Mononuclear cell (primary cell): ENCODE results near the gene CX3CL1. TPM values are rescaled to one million over a fixed set of nuclear protein-coding genes. Genes with fewer than 3 reads are reported as not detected.
"Not testable (repeated sequence)": the region's sequence is repeated elsewhere in the genome, so short reads cannot be mapped to it uniquely, and the experiment has no call there.

ENCODE experiments used
- H3K27me3 ChIP-seq: 2 replicates; pipeline ENCODE4 v1.6.0; 2011; ENCODE audit warnings: low read length, control low read depth; ENCODE audit not compliant: insufficient read depth
- H3K4me1 ChIP-seq: 2 replicates; pipeline ENCODE4 v1.5.1; 2011; ENCODE audit warnings: mild to moderate bottlenecking, low read length, control low read depth; ENCODE audit not compliant: insufficient read depth
- H3K4me3 ChIP-seq: 2 replicates; pipeline ENCODE4 v1.5.1; 2011; ENCODE audit warnings: mild to moderate bottlenecking, low read length, moderate library complexity
- H3K9me3 ChIP-seq: 2 replicates; pipeline ENCODE4 v1.5.1; 2011; ENCODE audit warnings: low read depth, mild to moderate bottlenecking, control low read depth, low read length
- total RNA-seq: library from RNA; depleted of rRNA; stranded (reverse); fragments of >200 nt; gene quantifications from one replicate; pipeline ENCODE4 v1.2.3, GENCODE V29; 2012

CX3CL1 gene
- total RNA-seq = not detected

DNA sequence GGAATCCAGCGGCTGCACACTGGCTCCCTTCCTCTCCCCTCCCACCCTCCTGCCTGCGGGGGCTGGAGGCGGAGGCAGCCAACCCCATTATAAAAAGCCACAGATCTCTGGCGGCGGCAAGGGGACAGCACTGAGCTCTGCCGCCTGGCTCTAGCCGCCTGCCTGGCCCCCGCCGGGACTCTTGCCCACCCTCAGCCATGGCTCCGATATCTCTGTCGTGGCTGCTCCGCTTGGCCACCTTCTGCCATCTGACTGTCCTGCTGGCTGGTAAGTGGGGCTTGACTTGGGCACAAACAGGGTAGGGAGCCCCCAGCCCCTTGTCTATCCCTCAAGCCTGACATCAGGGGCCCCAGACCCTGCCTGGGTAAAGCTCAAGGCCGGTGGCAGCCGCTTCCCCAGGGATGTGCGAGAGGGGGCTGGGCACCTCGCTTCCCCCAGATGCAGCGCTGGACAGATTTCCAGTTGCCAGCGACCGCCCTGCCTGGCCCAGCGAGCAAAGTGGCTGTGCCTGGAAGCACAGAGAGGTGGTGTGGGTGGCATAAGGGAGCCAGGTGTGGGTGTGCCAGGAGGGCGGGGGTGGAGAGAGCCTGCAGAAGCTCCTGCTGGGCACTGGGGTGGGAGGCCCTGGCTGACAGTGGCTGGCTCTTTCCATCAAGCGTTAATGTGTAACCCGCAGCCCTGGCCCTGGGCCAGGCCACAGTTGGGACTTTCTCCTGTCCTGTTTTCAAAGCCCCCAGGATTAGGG, at the start of gene CX3CL1:
Gene CX3CL1 (plus strand): TSS at position 119 of the 745 bp plus-strand sequence. CDS start 79 bp downstream, at position 198.
- H3K9me3 ChIP-seq = no peaks in the 10 kb centered on the region
- no peaks in the 10 kb centered on the region for H3K27me3 ChIP-seq
- no peak within 1 kb of the TSS for H3K4me3 ChIP-seq
- no peaks in the 10 kb centered on the region for H3K4me1 ChIP-seq

DNA sequence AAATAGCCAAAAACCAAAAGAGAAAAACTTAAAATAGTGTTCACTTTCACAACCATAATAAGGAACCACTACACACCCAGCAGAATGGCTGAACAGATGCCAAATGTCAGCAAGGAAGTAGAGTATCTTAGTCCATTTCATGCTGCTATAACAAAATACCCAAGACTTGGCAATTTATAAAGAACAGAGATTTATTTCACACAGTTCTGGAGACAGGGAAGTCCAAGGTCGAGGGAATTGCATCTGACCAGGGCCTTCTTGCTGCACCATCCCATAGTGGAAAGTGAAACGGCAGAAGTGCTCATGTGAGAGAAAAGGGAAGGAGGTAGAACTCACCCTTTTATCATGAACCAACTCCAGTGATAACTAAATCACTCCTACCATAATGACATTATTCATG, 47.5 kb upstream of the CX3CL1 start:
- H3K4me3 ChIP-seq = no peak overlapping the region
- H3K4me1 ChIP-seq = peaks cover 12% of the 10 kb centered on the region
- H3K9me3 ChIP-seq = no peaks in the 10 kb centered on the region
- H3K27me3 ChIP-seq = no peaks in the 10 kb centered on the region

DNA sequence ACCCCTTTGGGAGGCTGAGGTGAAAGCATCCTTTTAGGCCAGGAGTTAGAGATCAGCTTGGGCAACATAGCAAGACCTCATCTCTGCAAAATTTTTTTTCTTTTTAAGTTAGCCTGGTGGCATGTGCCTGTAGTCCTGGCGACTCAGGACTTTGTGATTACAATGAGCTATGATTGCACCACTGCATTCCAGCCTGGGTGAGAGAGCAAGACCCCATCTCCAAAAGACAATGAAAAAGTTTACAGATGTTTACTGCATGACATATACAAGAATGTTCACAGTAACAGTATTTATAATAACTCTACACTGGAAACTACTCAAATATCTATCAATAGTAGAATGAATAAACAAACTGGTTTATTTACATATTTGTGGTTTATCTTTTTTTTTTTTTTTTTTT, 46.8 kb upstream of the CX3CL1 start:
- Histone ChIP-seq H3K27me3 (no peaks in the 10 kb centered on the region), H3K4me1 (peaks cover 12% of the 10 kb centered on the region), H3K4me3 (no peak overlapping the region), H3K9me3 (no peaks in the 10 kb centered on the region)

DNA sequence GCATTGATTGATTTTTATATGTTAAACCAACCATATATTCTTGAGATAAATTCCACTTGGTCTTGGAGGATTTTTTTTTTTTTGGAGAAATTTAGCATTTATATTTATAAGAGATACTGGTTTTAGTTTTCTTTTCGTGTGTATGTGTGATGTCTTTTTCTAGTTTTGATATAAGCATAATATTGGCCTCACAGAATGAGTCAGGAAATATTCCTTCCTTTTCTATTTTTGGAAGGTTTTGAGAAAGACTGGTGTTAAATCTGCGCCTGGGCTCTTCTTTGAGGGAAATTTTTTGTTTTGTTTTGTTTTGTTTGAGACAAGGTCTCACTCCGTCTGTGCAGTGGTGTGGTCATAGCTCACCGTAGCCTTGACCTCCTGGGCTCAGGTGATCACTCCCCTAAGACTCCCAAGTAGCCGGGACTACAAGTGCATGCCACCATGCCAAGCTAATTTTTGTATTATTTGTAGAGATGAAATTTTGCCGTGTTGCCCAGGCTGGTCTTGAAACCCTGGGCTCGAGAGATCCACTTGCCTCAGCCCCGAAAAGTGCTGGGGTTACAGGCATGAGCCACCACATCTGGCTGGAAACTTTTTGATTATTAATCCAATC, 42.5 kb upstream of the CX3CL1 start:
- peaks cover 8% of the 10 kb centered on the region for H3K27me3 ChIP-seq
- no peaks in the 10 kb centered on the region for H3K9me3 ChIP-seq
- H3K4me3 ChIP-seq = no peak overlapping the region
- peaks cover 7% of the 10 kb centered on the region for H3K4me1 ChIP-seq

DNA sequence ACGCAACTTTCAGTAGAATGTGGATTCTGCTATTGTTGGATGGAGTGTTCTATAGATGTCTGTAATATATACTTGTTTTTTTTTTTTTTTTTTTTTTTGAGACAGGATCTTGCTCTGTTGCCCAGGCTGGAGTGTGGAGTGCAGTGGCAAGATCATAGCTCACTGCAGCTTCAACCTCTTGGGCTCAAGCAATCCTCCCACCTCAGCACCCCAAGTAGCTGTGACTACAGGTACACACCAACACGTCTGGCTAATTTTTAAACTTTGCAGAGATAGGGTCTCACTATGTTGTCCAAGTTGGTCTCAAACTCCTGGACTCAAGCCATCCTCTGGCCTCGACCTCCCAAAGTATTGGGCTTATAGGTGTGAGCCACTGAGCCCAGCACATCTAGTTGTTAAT, 40.9 kb upstream of the CX3CL1 start:
- H3K4me3 ChIP-seq = no peak overlapping the region
- H3K27me3 ChIP-seq = peaks cover 8% of the 10 kb centered on the region
- H3K9me3 ChIP-seq = no peaks in the 10 kb centered on the region
- peaks cover 7% of the 10 kb centered on the region for H3K4me1 ChIP-seq

DNA sequence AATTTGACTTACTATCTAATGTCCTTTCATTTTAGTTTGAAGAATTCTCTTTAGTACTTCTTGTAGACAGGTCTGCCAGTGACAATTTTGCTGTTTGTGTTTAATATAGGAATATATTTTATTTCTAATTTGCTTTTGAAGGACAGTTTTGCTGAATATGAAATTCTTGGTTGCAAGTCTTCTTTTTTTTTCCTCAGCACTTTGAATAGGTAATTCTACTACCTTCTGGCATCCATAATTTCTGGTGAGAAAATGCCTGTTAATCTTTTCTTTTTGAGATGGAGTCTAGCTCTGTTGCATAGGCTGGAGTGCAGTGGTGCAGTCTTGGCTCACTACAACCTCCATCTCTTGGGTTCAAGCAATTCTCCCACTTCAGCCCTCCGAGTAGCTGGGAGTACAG, 38.9 kb upstream of the CX3CL1 start:
- Histone ChIP-seq H3K9me3 (no peaks in the 10 kb centered on the region), H3K4me1 (peaks cover 7% of the 10 kb centered on the region), H3K27me3 (peaks cover 17% of the 10 kb centered on the region), H3K4me3 (no peak overlapping the region)

DNA sequence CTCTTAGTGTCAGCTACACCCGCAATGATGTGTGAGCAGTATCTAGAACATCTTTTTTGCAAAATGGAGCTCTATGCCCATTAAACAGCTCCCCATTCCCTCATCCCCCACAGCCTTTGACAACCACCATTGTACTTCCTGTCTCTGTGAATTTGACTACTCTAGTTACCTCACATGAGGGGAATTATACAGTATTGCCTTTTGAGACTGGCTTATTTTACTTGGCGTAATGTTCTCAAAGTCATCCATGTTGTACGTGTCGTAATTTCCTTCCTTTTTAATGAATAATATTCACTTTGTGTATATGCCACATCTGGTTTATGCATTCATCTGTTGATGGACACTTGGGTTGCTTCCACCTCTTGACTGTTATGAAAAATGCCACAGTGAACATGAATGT, 36.9 kb upstream of the CX3CL1 start:
- Histone ChIP-seq H3K27me3 (peaks cover 17% of the 10 kb centered on the region), H3K9me3 (no peaks in the 10 kb centered on the region), H3K4me3 (no peak overlapping the region), H3K4me1 (peaks cover 16% of the 10 kb centered on the region)

DNA sequence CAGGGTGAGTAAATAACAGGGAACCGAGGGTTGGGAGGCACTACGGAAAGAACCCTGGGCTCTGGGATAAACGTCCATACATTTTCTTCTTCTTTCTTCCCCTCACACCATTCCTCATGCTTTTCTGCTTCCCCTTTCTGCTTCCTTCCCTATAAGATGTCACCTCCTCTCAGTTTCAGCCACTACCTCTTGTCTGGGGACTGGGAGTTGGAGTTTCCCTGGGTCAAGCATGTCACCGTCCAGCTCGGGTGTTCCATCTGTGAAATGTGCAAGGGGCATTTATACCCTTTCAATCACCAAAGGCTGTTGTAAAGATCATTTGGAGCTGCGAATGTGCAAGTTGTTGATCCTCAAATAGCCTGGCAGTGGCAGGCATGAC, 31.2 kb upstream of the CX3CL1 start:
- peaks cover 39% of the 10 kb centered on the region for H3K4me1 ChIP-seq
- no peak overlapping the region for H3K4me3 ChIP-seq
- no peaks in the 10 kb centered on the region for H3K9me3 ChIP-seq
- H3K27me3 ChIP-seq = peaks cover 15% of the 10 kb centered on the region

DNA sequence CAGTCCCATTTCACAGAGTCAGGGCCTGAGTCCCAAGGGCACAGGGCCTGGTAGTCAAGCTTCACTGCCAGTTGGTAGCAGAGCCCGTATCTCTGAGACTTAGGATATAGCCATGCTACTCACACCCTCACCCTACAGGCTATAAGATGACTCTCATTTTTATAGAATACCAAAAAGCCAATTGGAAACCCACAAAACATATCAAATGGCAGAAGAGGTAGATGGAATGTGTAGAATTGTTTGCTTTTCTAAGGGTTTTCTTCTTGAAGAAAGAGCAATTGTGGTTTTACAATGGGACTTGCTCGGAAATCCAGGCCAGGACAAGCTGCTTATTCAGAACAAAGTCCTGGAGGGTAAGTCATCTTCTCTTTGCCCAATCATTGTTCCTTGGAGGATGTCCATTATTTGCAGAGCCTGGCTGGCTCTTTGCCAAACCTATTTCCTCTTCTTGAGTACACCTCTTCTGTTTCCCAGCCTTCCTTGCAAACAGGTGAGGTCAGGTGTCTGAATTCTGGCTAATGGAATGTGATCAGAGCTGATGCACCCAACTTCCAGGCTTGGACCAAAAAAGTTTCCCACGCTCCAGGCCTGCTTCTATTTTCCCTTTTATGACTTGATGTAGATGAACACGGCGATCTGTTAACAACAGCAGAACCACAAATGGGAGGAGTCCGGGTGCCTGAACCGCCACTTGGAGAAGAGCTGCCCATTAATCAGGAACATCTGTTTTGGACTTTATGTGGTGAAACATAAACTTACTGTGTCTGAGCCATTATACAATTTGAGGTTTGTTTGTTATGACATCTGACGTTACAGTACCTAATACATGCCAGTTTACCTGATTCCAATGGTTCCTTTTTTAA, 30.6 kb upstream of the CX3CL1 start:
- Histone ChIP-seq H3K9me3 (no peaks in the 10 kb centered on the region), H3K4me1 (peaks cover 39% of the 10 kb centered on the region), H3K27me3 (peaks cover 21% of the 10 kb centered on the region), H3K4me3 (no peak overlapping the region)

DNA sequence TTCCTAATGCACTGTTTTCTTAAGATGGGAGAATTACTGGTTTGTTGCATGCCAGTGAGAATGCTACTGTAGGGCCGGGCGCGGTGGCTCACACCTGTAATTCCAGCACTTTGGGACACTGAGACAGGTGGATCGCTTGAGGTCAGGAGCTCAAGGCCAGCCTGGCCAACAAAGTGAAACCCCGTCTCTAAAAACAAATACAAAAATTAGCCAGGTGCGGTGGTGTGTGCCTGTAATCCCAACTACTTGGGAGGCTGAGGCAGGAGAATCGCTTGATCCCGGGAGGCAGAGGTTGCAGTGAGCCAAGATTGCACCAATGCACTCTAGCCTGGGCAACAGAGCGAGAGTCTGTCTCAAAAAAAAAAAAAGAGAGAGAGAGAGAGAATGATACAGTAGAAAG, 29.7 kb upstream of the CX3CL1 start:
- H3K9me3 ChIP-seq, H3K4me3 ChIP-seq: not testable (repeated sequence)
- Histone ChIP-seq H3K27me3 (peaks cover 25% of the 10 kb centered on the region), H3K4me1 (peaks cover 39% of the 10 kb centered on the region)

DNA sequence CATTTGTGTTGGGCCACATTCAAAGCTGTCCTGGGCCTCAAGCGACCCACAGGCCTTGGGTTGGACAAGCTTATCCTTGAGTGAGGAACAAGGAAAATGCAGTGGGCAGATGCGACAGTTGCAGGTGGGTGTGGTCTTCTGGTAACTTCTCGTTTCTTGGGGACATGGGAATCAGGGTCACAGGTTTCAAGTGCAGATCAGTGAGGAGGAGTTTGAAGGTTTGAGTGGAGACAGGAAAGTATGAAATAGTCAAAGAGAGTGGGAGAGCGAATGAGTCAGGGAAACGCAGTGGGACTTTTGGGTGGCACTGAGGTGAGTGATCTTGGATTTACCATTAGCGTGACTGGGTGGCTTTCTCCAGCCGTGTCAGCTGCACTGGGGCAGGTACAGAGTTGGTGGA, 29.1 kb upstream of the CX3CL1 start:
- no peak overlapping the region for H3K4me3 ChIP-seq
- H3K9me3 ChIP-seq = no peaks in the 10 kb centered on the region
- peaks cover 20% of the 10 kb centered on the region for H3K27me3 ChIP-seq
- H3K4me1 ChIP-seq = peaks cover 39% of the 10 kb centered on the region

DNA sequence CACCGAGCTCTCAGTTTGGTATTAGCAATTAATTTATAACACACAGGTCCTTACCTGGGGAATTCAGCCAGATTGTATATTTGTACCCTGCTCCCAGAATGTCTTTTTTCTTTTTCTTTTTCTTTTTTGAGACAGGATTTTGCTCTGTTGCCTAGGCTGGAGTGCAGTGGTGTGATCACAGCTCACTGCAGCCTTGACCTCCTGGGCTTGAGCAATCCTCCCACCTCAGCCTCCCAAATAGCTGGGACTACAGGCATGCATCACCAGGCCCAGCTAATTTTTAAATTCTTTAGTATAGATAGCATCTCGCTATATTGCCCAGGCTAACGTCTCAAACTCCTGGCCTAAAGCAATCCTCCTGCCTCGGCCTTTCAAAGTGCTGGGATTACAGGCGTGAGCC, 28.2 kb upstream of the CX3CL1 start:
- Histone ChIP-seq H3K27me3 (peaks cover 19% of the 10 kb centered on the region), H3K4me1 (peaks cover 44% of the 10 kb centered on the region)
- H3K9me3 ChIP-seq, H3K4me3 ChIP-seq: not testable (repeated sequence)

DNA sequence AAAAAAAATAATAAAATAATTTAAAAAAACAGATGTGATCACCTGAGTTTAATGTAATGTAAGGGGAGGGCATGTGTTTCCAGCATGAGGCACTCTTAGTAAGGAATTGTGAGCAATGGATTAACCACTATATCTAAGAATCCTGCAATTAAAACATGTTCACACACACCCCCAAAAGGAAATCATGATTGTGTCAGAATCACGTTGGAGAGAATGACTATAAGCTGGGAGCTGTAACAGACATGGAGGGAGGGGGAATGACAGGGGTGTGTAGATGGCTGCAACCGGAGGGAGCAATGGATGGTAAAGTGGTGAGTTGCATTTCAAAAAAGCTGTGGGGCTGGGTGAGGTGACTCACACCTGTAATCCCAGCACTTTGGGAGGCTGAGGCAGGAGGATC, 27.3 kb upstream of the CX3CL1 start:
- Histone ChIP-seq H3K9me3 (no peaks in the 10 kb centered on the region), H3K27me3 (peaks cover 21% of the 10 kb centered on the region), H3K4me1 (peaks cover 47% of the 10 kb centered on the region), H3K4me3 (no peak overlapping the region)

DNA sequence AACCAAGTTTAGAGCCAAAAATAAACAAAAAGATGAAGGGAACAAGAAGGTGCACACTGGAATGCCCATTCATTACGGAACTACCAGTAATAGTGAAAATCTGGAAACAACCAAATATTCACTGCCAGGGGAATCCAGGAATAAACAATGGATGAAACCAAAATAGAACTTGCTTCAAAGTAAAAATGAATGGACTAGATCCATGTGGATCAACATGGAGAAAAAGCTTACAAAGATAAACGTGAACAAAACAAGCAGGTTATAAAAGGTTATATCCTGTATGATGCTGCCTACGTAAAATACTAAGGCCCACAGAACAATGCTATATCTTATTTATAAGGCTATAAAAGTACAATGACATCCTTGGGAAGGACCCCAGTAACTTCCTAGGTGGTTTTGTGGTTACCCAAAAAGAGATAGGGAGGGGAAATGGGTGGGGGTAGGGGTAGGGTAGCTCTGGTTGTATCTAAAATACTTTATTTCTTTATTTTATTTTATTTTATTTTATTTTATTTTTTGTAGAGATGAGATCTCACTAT, 26.6 kb upstream of the CX3CL1 start:
- peaks cover 21% of the 10 kb centered on the region for H3K27me3 ChIP-seq
- H3K9me3 ChIP-seq = no peaks in the 10 kb centered on the region
- H3K4me1 ChIP-seq = peaks cover 41% of the 10 kb centered on the region
- no peak overlapping the region for H3K4me3 ChIP-seq

DNA sequence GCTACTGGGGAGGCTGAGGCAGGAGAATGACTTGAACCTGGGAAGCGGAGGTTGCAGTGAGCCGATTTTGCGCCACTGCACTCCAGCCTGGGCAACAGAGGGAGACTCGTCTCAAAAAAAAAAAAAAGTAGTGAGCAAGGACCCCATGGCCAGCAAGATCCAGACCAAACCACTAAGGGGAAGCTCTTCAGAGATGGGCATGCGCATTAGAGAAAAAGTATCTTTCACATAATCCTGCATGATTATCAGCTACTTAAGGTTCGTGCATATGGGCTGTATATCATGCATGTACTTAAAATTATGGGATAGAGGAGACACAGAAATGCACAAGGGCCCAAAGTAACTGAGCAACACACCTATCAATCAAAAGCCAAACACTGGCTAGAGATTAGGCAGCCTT, 24.4 kb upstream of the CX3CL1 start:
- no peak overlapping the region for H3K4me3 ChIP-seq

More for the DNA sequence above, 24.4 kb upstream of the CX3CL1 start:
- H3K27me3 ChIP-seq = peaks cover 21% of the 10 kb centered on the region
- H3K9me3 ChIP-seq = no peaks in the 10 kb centered on the region
- peaks cover 21% of the 10 kb centered on the region for H3K4me1 ChIP-seq
